A673 (cell line): Measurements from ENCODE around the gene ELAVL1. TPM values are rescaled to one million over a fixed set of nuclear protein-coding genes. Genes with fewer than 3 reads are reported as not detected.
"Not testable (repeated sequence)": the region's sequence is repeated elsewhere in the genome, so short reads cannot be mapped to it uniquely, and the experiment has no call there.

ENCODE experiments used
- BruUV-seq: library from RNA; stranded (reverse); fragments of 400-500 nt; replicated peaks from 2 replicates; lab custom pipeline; 2021; lab: Mats Ljungman, UMichigan
- CTCF ChIA-PET: fragments of 300-600 bp; sonication (Branson Sonifier 250); formaldehyde crosslinking; loops from one replicate; lab custom pipeline; 2022; ENCODE audit warnings: antibody characterized with exemption; lab: Charles Lee
- POLR2A ChIA-PET: fragments of 300-600 bp; sonication (Branson Sonifier 250); formaldehyde crosslinking; loops from one replicate; lab custom pipeline; 2022; ENCODE audit warnings: antibody characterized with exemption; ENCODE audit not compliant: low non-redundant PET; lab: Charles Lee
- DNase-seq: peaks from one replicate; pipeline ENCODE4 v3.0.0-alpha.2; 2015; ENCODE audit warnings: low spot score
- H3K27ac ChIP-seq: fragments of 200-600 bp; sonication (generic); 2 replicates; pipeline ENCODE4 v1.5.1; 2016; ENCODE audit warnings: mixed run types, low read depth, mild to moderate bottlenecking, mixed read lengths, antibody characterized with exemption, low read length; ENCODE audit not compliant: poor library complexity, severe bottlenecking
- H3K27me3 ChIP-seq: fragments of 200-600 bp; sonication (generic); replicated peaks from 2 replicates; pipeline ENCODE4 v1.6.1; 2017; ENCODE audit warnings: mixed run types, low read depth, mild to moderate bottlenecking, mixed read lengths, antibody characterized with exemption, low read length; ENCODE audit not compliant: insufficient read depth, poor library complexity
- H3K36me3 ChIP-seq: fragments of 200-600 bp; sonication (generic); 2 replicates; pipeline ENCODE4 v1.6.1; 2016; ENCODE audit warnings: mixed run types, mild to moderate bottlenecking, mixed read lengths, antibody characterized with exemption, low read length; ENCODE audit not compliant: insufficient read depth, poor library complexity, severe bottlenecking
- H3K4me1 ChIP-seq: fragments of 200-600 bp; sonication (generic); 2 replicates; pipeline ENCODE4 v1.6.1; 2017; ENCODE audit warnings: mixed run types, mild to moderate bottlenecking, mixed read lengths, antibody characterized with exemption, low read length; ENCODE audit not compliant: insufficient read depth, poor library complexity, severe bottlenecking
- H3K4me3 ChIP-seq: fragments of 200-600 bp; sonication (generic); 2 replicates; pipeline ENCODE4 v1.5.1; 2016; ENCODE audit warnings: low read depth, mixed run types, mild to moderate bottlenecking, mixed read lengths, low read length; ENCODE audit not compliant: poor library complexity, severe bottlenecking
- H3K9me3 ChIP-seq: fragments of 200-600 bp; sonication (generic); 2 replicates; pipeline ENCODE4 v1.6.1; 2016; ENCODE audit warnings: mixed run types, low read depth, mild to moderate bottlenecking, mixed read lengths, antibody characterized with exemption, low read length; ENCODE audit not compliant: poor library complexity, severe bottlenecking
- EZH2 ChIP-seq: fragments of 200-600 bp; sonication (generic); IDR thresholded peaks from 2 replicates; pipeline ENCODE4 v1.6.1; 2017; ENCODE audit warnings: borderline replicate concordance, low read depth, mild to moderate bottlenecking, mixed read lengths, antibody characterized with exemption, low read length; ENCODE audit not compliant: poor library complexity, severe bottlenecking
- intact Hi-C: fragments of 100-400 bp; cut with micrococcal nuclease; formaldehyde crosslinking; loops from one replicate; pipeline ENCODE4 v1.10.0; 2022; ENCODE audit not compliant: unreplicated experiment
- total RNA-seq: library from RNA; stranded (reverse); gene quantifications from 2 replicates; pipeline ENCODE4 v1.2.3, GENCODE V29; 2021
- TF ChIP-seq, protein P1 (sequence below): fragments of 300-800, 200-600 bp; sonication (generic); conservative IDR thresholded peaks from 2 replicates; pipeline ENCODE4 v1.5.1; 2017; ENCODE audit warnings: low read depth, mild to moderate bottlenecking, antibody characterized with exemption, low read length, moderate library complexity, mixed read lengths

Gene ELAVL1
- total RNA-seq, 1 experiment from 2014 or later: 171 TPM

DNA sequence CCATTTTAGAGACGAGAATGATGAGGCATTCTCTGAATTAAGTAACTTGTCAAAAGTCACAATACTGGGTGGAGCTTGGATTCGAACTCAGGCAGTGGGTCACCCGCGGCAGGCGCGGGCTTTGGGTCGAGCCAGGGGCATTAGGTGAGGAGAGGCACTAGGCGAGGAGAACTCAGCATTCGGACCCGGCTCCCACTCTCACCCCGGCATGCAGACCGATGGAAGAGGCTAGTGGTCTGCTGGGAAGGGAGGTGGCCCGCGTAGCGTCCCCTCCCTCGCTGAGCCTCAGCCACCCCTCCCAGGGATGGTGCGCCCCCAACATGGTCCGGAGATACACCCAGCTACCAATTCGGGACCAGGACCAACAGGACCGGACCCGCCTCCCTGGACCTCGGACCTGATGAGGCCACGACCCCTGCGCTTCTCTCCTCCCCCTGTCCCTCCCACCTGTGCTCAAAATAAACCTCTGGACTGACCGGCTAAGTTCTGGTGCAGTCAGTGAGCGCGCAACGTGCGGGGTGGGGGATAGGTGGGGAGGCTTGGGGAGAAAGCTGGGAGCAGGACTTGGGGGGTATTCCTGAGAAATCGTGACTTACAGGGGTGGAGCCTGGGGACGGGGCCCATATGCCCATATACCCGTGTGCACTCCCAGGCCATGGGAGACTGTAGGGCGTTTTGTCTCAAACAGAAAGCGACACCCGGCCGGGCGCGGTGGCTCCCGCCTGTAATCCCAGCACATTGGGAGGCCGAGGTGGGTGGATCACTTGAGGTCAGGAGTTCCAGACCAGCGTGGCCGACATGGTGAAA is 86.6 kb downstream of the ELAVL1 start:
- no peak for DNase-seq
- CTCF ChIA-PET: no interaction called here

DNA sequence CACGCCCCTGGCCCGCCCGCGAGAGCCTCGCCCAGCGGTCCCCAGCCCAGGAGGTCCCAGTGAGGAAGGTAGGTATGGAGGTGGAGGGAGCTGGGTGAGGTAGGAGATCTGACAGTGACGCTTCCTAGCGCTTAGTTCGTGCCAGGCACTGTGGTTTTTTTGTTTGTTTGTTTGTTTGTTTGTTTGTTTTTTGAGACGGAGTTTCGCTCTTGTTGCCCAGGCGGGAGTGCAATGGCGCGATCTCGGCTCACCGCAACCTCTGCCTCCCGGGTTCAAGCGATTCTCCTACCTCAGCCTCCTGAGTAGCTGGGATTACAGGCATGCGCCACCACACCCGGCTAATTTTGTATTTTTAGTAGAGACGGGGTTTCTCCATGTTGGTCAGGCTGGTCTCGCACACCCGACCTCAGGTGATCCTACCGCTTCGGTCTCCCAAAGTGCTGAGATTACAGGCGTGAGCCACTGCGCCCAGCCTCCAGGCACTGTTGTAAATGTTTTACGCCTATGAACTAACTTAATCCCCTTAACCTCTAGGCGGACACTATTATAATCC is 87.3 kb downstream of the ELAVL1 start:
- CTCF ChIA-PET: interaction anchor here (0.9 to 1.0 kb wide), 2 partner anchors 10 to 49 kb away, joined by 3 to 5 read pairs; no protein-coding TSS in a partner anchor
- BruUV-seq, intact Hi-C loops, DNase-seq, H3K9me3 ChIP-seq, POLR2A ChIA-PET: not testable (repeated sequence)
- Histone ChIP-seq H3K4me1 (peaks cover 38% of the 10 kb centered on the region), H3K36me3 (peaks cover 13% of the 10 kb centered on the region), H3K27ac (peak overlapping the region; percentile 56), H3K4me3 (peak overlapping the region; percentile 51), H3K27me3 (peaks cover 12% of the 10 kb centered on the region)

More for the DNA sequence above, 86.6 kb downstream of the ELAVL1 start:
- H3K9me3 ChIP-seq: no peaks in the 10 kb centered on the region
- intact Hi-C loops: no loop called here
- no TSS peak for BruUV-seq
- POLR2A ChIA-PET: no interaction called here
- H3K4me3 ChIP-seq: no peak overlapping the region
- H3K27ac ChIP-seq: no peak overlapping the region
- H3K36me3 ChIP-seq: peaks cover 15% of the 10 kb centered on the region
- peaks cover 12% of the 10 kb centered on the region for H3K27me3 ChIP-seq
- peaks cover 45% of the 10 kb centered on the region for H3K4me1 ChIP-seq
- no peak for TF ChIP-seq EZH2
- TF ChIP-seq, protein P1, sequence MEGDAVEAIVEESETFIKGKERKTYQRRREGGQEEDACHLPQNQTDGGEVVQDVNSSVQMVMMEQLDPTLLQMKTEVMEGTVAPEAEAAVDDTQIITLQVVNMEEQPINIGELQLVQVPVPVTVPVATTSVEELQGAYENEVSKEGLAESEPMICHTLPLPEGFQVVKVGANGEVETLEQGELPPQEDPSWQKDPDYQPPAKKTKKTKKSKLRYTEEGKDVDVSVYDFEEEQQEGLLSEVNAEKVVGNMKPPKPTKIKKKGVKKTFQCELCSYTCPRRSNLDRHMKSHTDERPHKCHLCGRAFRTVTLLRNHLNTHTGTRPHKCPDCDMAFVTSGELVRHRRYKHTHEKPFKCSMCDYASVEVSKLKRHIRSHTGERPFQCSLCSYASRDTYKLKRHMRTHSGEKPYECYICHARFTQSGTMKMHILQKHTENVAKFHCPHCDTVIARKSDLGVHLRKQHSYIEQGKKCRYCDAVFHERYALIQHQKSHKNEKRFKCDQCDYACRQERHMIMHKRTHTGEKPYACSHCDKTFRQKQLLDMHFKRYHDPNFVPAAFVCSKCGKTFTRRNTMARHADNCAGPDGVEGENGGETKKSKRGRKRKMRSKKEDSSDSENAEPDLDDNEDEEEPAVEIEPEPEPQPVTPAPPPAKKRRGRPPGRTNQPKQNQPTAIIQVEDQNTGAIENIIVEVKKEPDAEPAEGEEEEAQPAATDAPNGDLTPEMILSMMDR: no peak

GRCh38 chr19:7917267-7918061 is 88.0 kb downstream of the ELAVL1 start:
- DNase-seq: peak; percentile 79
- POLR2A ChIA-PET: no interaction called here
- BruUV-seq: no TSS peak

More at GRCh38 chr19:7917267-7918061, 88.0 kb downstream of the ELAVL1 start:
- intact Hi-C loops: no loop called here
- TF ChIP-seq, protein P1: peak; percentile 62
- no peak for TF ChIP-seq EZH2
- peaks cover 12% of the 10 kb centered on the region for H3K27me3 ChIP-seq
- peak overlapping the region; percentile 51 for H3K4me3 ChIP-seq
- peaks cover 7% of the 10 kb centered on the region for H3K36me3 ChIP-seq
- H3K9me3 ChIP-seq: no peaks in the 10 kb centered on the region
- CTCF ChIA-PET: interaction anchor here (0.6 to 1.0 kb wide), 3 partner anchors 9 to 48 kb away, joined by 3 to 5 read pairs (median 3); no protein-coding TSS in a partner anchor
- H3K4me1 ChIP-seq: peaks cover 37% of the 10 kb centered on the region
- H3K27ac ChIP-seq: peak overlapping the region; percentile 56
